Panc1 (cell line): ENCODE data around the gene ZNF749. TPM values are rescaled to one million over a fixed set of nuclear protein-coding genes. Genes with fewer than 3 reads are reported as not detected.

Source experiments
- ATAC-seq: fragments of 200-7000 bp; cut with Tn5 transposase; 2 replicates; pipeline ENCODE4 v1.9.1; 2020; ENCODE audit warnings: mild to moderate bottlenecking, moderate library complexity
- BruUV-seq: library from RNA; stranded (reverse); fragments of 400-500 nt; replicated peaks from 2 replicates; lab custom pipeline; 2021; lab: Mats Ljungman, UMichigan
- CTCF ChIA-PET: fragments of 300-600 bp; sonication (Branson Sonifier 250); formaldehyde crosslinking; loops from one replicate; lab custom pipeline; 2022; ENCODE audit warnings: antibody characterized with exemption; lab: Charles Lee
- POLR2A ChIA-PET: fragments of 300-600 bp; sonication (Branson Sonifier 250); formaldehyde crosslinking; loops from one replicate; lab custom pipeline; 2022; ENCODE audit warnings: antibody characterized with exemption; lab: Charles Lee
- DNase-seq: peaks from one replicate; pipeline ENCODE4 v3.0.0-alpha.2; 2010; ENCODE audit warnings: low read depth, low spot score
- H3K27ac ChIP-seq: 2 replicates; pipeline ENCODE4 v1.5.1; 2011; ENCODE audit warnings: mild to moderate bottlenecking, low read length, inconsistent platforms
- H3K27me3 ChIP-seq: fragments of 200-500 bp; sonication (Bioruptor generic); 2 replicates; pipeline ENCODE4 v1.6.0; 2014; ENCODE audit warnings: low read length, inconsistent platforms; ENCODE audit not compliant: control insufficient read depth, insufficient read depth
- H3K36me3 ChIP-seq: fragments of 200-500 bp; sonication (Bioruptor generic); 2 replicates; pipeline ENCODE4 v1.5.1; 2014; ENCODE audit warnings: inconsistent platforms, mild to moderate bottlenecking, low read length, moderate library complexity; ENCODE audit not compliant: control insufficient read depth, insufficient read depth
- H3K4me1 ChIP-seq: 2 replicates; pipeline ENCODE4 v1.5.1; 2011; ENCODE audit warnings: inconsistent platforms, mild to moderate bottlenecking, low read length, moderate library complexity; ENCODE audit not compliant: control insufficient read depth, insufficient read depth
- H3K4me3 ChIP-seq, 2 experiments: 2 replicates each; pipeline ENCODE4 v1.5.1; 2011 to 2012; ENCODE audit warnings: low read depth in 2 of 2, low read length in 2 of 2, mild to moderate bottlenecking in 2 of 2, inconsistent platforms in 1 of 2, moderate library complexity in 1 of 2
- H3K9me3 ChIP-seq: fragments of 200-500 bp; sonication (Bioruptor generic); 2 replicates; pipeline ENCODE4 v1.5.1; 2014; ENCODE audit warnings: low read depth, mild to moderate bottlenecking, inconsistent platforms, low read length, moderate library complexity; ENCODE audit not compliant: control insufficient read depth, insufficient read depth
- POLR2AphosphoS5 ChIP-seq: IDR thresholded peaks from 2 replicates; pipeline ENCODE4 v1.6.1; 2012; ENCODE audit warnings: mild to moderate bottlenecking, low read depth, low read length, moderate library complexity
- REST ChIP-seq, 2 experiments: IDR thresholded peaks; 2 replicates each; pipeline ENCODE4 v1.6.1; 2011 to 2012; ENCODE audit warnings: low read depth in 2 of 2, control low read depth in 1 of 2, low read length in 1 of 2, mild to moderate bottlenecking in 1 of 2, moderate library complexity in 1 of 2; ENCODE audit not compliant: insufficient read depth in 1 of 2
- SIN3A ChIP-seq: IDR thresholded peaks from 2 replicates; pipeline ENCODE4 v1.6.1; 2012; ENCODE audit warnings: low read depth, mild to moderate bottlenecking, low read length, moderate library complexity, borderline replicate concordance; ENCODE audit not compliant: insufficient read depth
- TCF7L2 ChIP-seq: IDR thresholded peaks from 2 replicates; pipeline ENCODE4 v1.6.1; 2011; ENCODE audit warnings: mild to moderate bottlenecking, low read depth, low read length, inconsistent platforms
- in situ Hi-C: cut with HindIII; loops from 2 replicates; pipeline ENCODE4 v1.10.0; 2016; ENCODE audit warnings: low sequenced_read_pairs, low pct_unique_long_range_greater_than_20kb
- intact Hi-C: fragments of 100-400 bp; cut with micrococcal nuclease; formaldehyde crosslinking; loops from one replicate; pipeline ENCODE4 v1.10.0; 2022; ENCODE audit not compliant: unreplicated experiment
- total RNA-seq: library from RNA; stranded (reverse); gene quantifications from one replicate; pipeline ENCODE4 v1.2.1, GENCODE V29; 2021; ENCODE audit not compliant: unreplicated experiment
- TF ChIP-seq, protein P1 (sequence below): fragments of 450-650 bp; IDR thresholded peaks from 2 replicates; pipeline ENCODE4 v1.5.1; 2017; ENCODE audit warnings: mild to moderate bottlenecking

ZNF749 gene
- total RNA-seq, 1 experiment from 2014 or later: 21.3 TPM

DNA sequence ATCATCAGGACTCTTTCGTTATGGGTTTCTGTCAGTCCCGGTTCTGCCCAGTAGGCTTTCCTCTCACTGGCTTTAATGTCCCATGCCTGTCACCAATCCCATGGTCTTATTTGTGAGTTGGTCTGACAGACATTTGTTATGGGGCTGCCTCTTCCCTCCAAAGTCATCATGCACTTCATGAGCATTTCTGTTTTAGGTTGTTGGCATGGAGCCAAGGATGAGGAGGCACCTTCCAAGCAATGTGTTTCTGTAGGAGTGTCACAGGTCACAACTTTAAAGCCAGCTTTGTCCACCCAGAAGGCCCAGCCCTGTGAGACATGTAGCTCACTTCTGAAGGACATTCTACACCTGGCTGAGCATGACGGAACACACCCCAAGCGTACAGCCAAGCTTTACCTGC lies 15.7 kb upstream of the ZNF749 start:
- H3K36me3 ChIP-seq: 0 out of 2 replicates have a peak, but pooled peaks cover 2% of the 10 kb centered on the region
- BruUV-seq: no TSS peak
- DNase-seq (no peak), ATAC-seq (no peak)
- in situ Hi-C loops: no loop called here
- ChIA-PET POLR2A (no interaction called here), CTCF (no interaction called here)
- no peaks in the 10 kb centered on the region for H3K27me3 ChIP-seq
- no peak overlapping the region for H3K27ac ChIP-seq
- H3K4me3 ChIP-seq: no peak overlapping the region
- intact Hi-C loops: no loop called here
- no peaks in the 10 kb centered on the region for H3K4me1 ChIP-seq
- peaks cover 27% of the 10 kb centered on the region for H3K9me3 ChIP-seq
- TF ChIP-seq POLR2AphosphoS5 (no peak), REST (IDR thresholded peaks at IDR 0.05; ENCODE audit: insufficient read depth in 1 of 2, low read depth in 2 of 2, low read length in 1 of 2) (no peak), SIN3A (no peak), TCF7L2 (no peak)
- TF ChIP-seq, protein P1, sequence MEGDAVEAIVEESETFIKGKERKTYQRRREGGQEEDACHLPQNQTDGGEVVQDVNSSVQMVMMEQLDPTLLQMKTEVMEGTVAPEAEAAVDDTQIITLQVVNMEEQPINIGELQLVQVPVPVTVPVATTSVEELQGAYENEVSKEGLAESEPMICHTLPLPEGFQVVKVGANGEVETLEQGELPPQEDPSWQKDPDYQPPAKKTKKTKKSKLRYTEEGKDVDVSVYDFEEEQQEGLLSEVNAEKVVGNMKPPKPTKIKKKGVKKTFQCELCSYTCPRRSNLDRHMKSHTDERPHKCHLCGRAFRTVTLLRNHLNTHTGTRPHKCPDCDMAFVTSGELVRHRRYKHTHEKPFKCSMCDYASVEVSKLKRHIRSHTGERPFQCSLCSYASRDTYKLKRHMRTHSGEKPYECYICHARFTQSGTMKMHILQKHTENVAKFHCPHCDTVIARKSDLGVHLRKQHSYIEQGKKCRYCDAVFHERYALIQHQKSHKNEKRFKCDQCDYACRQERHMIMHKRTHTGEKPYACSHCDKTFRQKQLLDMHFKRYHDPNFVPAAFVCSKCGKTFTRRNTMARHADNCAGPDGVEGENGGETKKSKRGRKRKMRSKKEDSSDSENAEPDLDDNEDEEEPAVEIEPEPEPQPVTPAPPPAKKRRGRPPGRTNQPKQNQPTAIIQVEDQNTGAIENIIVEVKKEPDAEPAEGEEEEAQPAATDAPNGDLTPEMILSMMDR: no peak

- ATAC-seq (no peak), DNase-seq (no peak)
- 0 out of 2 replicates have a peak, but pooled peaks cover 2% of the 10 kb centered on the region for H3K36me3 ChIP-seq
- H3K9me3 ChIP-seq: peaks cover 27% of the 10 kb centered on the region
- in situ Hi-C loops: no loop called here
- H3K4me3 ChIP-seq: no peak overlapping the region
- ChIA-PET POLR2A (no interaction called here), CTCF (no interaction called here)
- H3K4me1 ChIP-seq: no peaks in the 10 kb centered on the region
- TSS peak; percentile 28 for BruUV-seq
- H3K27ac ChIP-seq: no peak overlapping the region
- H3K27me3 ChIP-seq: no peaks in the 10 kb centered on the region
- intact Hi-C loops: no loop called here
- TF ChIP-seq POLR2AphosphoS5: no peak
- no peak for TF ChIP-seq REST (IDR thresholded peaks at IDR 0.05; ENCODE audit: insufficient read depth in 1 of 2, low read depth in 2 of 2, low read length in 1 of 2)
- TF ChIP-seq, protein P1: no peak
- TF ChIP-seq SIN3A: no peak
- no peak for TF ChIP-seq TCF7L2
Measured at GRCh38 chr19:57421037-57421436, 14.1 kb upstream of the ZNF749 start.
